Right lobe of liver (tissue), 4 donors: ENCODE measurements around the gene PDE10A.

ENCODE experiments used
- CTCF ChIP-seq, 4 donors: fragments of 200-600 bp in 3 of 4; fragments of 450-650 bp in 1 of 4; IDR thresholded peaks; one replicate each; pipeline versions ENCODE4 v1.5.1 to v1.8.0; 2016 to 2022; ENCODE audit warnings: antibody characterized with exemption in 4 of 4, mild to moderate bottlenecking in 2 of 4
- POLR2A ChIP-seq: fragments of 450-650 bp; IDR thresholded peaks from one replicate; pipeline ENCODE4 v1.6.1; 2017; ENCODE audit warnings: antibody characterized with exemption, mild to moderate bottlenecking
- donor health status: DM: no; HTN: no; CAD: no.
- donor health status: DM: no; HTN: no; CAD: no.
- donor health status: DM: no; HTN: yes; CAD: no.

- TF ChIP-seq POLR2A: no peak
- no peak for TF ChIP-seq CTCF (IDR thresholded peaks at IDR 0.05)
These were observed 215.9 kb downstream of the PDE10A start for GRCh38 chr6:165447141-165447540.
